ENCODE data around the gene AQR.
"Not testable (repeated sequence)": the region's sequence is repeated elsewhere in the genome, so short reads cannot be mapped to it uniquely, and the experiment has no call there.

AQR gene

DNA sequence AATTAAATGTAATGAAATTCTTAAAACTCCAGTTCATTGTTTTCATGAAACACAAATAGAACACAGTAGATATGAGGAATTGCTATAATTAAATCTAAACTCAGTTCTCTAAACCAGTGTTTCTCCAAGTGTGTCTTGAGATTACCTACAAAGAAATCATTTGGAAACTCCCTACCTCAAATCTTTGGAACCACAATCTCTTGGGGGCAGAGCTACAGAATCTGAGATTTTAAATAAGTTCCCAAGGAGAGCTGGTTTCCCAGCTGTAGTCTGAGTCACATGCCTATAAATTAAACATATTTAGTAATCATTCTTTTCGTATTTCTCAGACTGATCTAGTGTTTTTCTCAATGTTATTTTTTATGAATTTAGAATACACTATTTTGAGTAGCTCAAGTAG lies 157.2 kb downstream of the AQR start:
- FAIRE-seq, result no peak

- FAIRE-seq, result no peak
Measured at GRCh38 chr15:34810443-34811129, 159.0 kb downstream of the AQR start.

DNA sequence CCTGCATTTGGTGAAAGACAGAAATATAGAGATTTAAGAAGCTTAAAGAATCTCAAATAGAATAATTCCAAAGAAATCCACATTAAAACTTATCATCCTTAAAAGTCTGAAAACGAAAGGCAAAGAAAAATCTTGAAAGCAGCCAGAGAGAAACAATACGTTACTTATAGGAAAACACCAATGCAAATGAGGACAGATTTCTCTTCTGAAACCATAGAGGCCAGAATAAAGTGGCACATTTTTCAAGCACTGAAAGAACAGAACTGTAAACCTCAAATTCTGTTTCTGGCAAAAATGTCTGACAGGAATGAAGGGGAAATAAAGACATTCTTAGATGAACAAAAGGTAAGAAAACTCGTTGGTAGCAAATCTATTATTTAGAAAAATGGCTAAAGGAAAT lies 160.4 kb downstream of the AQR start:
- FAIRE-seq, result no peak

DNA sequence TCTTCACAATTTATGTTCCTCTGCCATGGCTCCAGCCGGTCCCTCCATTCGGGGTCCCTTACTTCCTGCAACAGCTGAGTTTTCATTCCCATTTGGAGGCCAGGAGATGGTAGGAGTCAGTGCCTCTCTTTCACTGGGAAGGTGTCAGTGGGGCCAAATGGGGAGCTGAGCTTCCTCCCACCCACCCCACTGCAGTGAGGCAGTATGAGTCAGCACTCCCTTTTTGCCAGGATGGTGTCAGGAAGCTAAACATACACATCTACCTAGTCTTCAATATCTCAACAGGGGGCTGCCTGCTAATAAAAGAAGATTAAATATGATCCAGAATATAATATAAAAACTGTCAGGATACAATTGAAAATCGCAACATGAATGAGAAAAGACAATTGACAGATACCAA lies 161.5 kb downstream of the AQR start:
- FAIRE-seq, result no peak

DNA sequence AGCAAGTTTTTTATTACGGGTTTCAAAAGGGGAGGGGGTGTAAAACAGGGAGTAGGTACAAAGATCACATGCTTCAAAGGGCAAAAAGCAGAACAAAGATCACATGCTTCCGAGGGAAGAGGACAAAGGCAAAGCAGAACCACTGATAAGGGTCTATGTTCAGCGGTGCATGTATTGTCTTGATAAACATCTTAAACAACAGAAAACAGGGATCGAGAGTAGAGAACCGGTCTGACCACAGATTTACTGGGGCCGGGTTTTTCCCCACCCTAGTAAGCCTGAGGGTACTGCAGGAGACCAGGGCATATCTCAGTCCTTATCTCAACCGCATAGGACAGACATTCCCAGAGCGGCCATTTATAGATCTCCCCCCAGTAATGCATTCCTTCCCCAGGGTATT lies 162.3 kb downstream of the AQR start:
- FAIRE-seq, result not testable (repeated sequence)

- FAIRE-seq, result no peak
Measured at GRCh38 chr15:34804776-34805175, 164.8 kb downstream of the AQR start.

DNA sequence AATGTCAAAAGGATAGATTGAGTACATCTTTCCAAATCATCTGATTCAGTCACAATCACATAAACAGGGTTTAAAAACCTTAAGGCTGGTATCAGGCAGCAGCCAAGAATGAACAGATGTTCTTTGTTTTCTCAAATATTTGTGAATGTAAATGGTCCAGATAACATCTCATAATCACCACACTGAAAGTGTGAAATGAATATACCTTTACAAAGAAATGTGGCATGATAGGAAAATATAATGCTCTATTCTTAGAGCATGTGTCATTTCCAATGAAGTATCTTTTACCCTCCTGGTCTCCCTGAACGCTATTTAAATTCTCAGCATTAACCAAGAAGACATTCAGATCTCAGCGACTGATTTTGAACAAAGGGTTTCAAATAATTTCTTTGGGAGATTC lies 165.4 kb downstream of the AQR start:
- no peak for FAIRE-seq

DNA sequence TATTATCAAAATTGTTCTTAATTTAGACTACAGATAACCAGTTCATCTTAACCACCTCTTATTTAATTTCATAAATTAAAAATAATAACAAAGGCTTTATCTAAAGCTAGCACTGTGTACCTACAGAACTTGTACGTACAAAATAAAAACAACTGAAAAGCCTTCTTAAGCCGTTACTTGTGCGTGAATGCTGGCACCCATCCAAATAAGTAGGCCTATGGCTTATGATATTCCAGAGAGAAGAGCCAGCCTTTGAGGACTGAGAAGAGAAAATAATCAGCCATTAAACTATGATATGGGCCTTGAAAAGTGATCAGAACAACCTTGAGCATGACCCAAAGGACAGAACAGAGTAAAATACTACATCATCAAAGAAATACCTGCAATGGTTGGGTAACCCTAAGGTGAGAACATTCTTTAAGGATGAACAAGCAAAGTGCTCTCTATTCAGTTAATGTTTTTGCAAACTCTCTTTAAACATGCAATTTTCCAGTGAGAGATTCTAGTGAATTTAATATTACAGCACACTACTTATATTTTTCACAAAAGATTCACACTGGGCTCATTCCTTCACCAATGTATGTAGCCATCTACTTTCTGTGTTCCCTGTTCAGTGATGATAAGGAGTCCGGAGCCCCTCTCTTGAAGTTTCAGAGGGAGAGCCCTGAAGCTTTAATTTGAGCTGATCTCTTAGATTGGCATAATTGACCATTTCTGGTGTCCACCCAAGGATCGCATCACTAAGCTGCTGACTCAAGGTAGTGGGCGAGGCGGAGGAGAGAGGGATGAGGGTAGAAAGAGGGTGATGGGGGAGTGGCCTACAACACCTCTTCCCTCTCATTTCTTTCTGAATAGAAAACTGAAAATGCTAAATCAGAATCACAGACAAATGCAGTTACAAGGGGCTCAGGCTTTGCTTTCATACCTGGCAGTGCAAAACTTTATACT lies 166.5 kb downstream of the AQR start:
- no peak for FAIRE-seq

DNA sequence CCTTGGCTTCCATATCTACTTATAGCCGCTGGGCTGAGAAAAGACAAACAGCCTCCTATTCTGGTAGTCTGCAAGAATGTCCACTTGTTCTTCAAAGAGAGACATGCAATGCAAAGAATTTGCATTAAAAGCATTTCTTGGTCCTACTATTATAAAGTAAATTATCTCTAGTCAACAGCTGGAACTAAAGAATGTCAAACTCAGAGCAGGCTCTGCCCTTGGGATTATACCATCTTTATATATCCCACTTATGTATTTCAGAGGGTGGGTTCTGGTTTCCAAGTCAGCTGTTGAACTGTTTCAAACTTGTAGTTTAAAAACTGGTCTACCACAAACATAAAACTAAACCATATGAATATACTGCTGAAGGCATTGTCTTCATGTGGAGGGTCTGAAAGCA lies 167.2 kb downstream of the AQR start:
- no peak for FAIRE-seq
